Panc1 (cell line): ENCODE measurements around the gene SLC1A2. TPM values are rescaled to one million over a fixed set of nuclear protein-coding genes. Genes with fewer than 3 reads are reported as not detected.
A peak's percentile ranks its signal among the peaks of the same experiment; 100 is the strongest.

ENCODE experiments used
- ATAC-seq: fragments of 200-7000 bp; cut with Tn5 transposase; 2 replicates; pipeline ENCODE4 v1.9.1; 2020; ENCODE audit warnings: mild to moderate bottlenecking, moderate library complexity
- BruUV-seq: library from RNA; stranded (reverse); fragments of 400-500 nt; replicated peaks from 2 replicates; lab custom pipeline; 2021; lab: Mats Ljungman, UMichigan
- CTCF ChIA-PET: fragments of 300-600 bp; sonication (Branson Sonifier 250); formaldehyde crosslinking; loops from one replicate; lab custom pipeline; 2022; ENCODE audit warnings: antibody characterized with exemption; lab: Charles Lee
- POLR2A ChIA-PET: fragments of 300-600 bp; sonication (Branson Sonifier 250); formaldehyde crosslinking; loops from one replicate; lab custom pipeline; 2022; ENCODE audit warnings: antibody characterized with exemption; lab: Charles Lee
- DNase-seq: peaks from one replicate; pipeline ENCODE4 v3.0.0-alpha.2; 2010; ENCODE audit warnings: low read depth, low spot score
- H3K27ac ChIP-seq: 2 replicates; pipeline ENCODE4 v1.5.1; 2011; ENCODE audit warnings: mild to moderate bottlenecking, low read length, inconsistent platforms
- H3K27me3 ChIP-seq: fragments of 200-500 bp; sonication (Bioruptor generic); 2 replicates; pipeline ENCODE4 v1.6.0; 2014; ENCODE audit warnings: low read length, inconsistent platforms; ENCODE audit not compliant: control insufficient read depth, insufficient read depth
- H3K36me3 ChIP-seq: fragments of 200-500 bp; sonication (Bioruptor generic); 2 replicates; pipeline ENCODE4 v1.5.1; 2014; ENCODE audit warnings: inconsistent platforms, mild to moderate bottlenecking, low read length, moderate library complexity; ENCODE audit not compliant: control insufficient read depth, insufficient read depth
- H3K4me1 ChIP-seq: 2 replicates; pipeline ENCODE4 v1.5.1; 2011; ENCODE audit warnings: inconsistent platforms, mild to moderate bottlenecking, low read length, moderate library complexity; ENCODE audit not compliant: control insufficient read depth, insufficient read depth
- H3K4me3 ChIP-seq, 2 experiments: 2 replicates each; pipeline ENCODE4 v1.5.1; 2011 to 2012; ENCODE audit warnings: low read depth in 2 of 2, low read length in 2 of 2, mild to moderate bottlenecking in 2 of 2, inconsistent platforms in 1 of 2, moderate library complexity in 1 of 2
- H3K9me3 ChIP-seq: fragments of 200-500 bp; sonication (Bioruptor generic); 2 replicates; pipeline ENCODE4 v1.5.1; 2014; ENCODE audit warnings: low read depth, mild to moderate bottlenecking, inconsistent platforms, low read length, moderate library complexity; ENCODE audit not compliant: control insufficient read depth, insufficient read depth
- POLR2AphosphoS5 ChIP-seq: IDR thresholded peaks from 2 replicates; pipeline ENCODE4 v1.6.1; 2012; ENCODE audit warnings: mild to moderate bottlenecking, low read depth, low read length, moderate library complexity
- SIN3A ChIP-seq: IDR thresholded peaks from 2 replicates; pipeline ENCODE4 v1.6.1; 2012; ENCODE audit warnings: low read depth, mild to moderate bottlenecking, low read length, moderate library complexity, borderline replicate concordance; ENCODE audit not compliant: insufficient read depth
- TCF7L2 ChIP-seq: IDR thresholded peaks from 2 replicates; pipeline ENCODE4 v1.6.1; 2011; ENCODE audit warnings: mild to moderate bottlenecking, low read depth, low read length, inconsistent platforms
- in situ Hi-C: cut with HindIII; loops from 2 replicates; pipeline ENCODE4 v1.10.0; 2016; ENCODE audit warnings: low sequenced_read_pairs, low pct_unique_long_range_greater_than_20kb
- intact Hi-C: fragments of 100-400 bp; cut with micrococcal nuclease; formaldehyde crosslinking; loops from one replicate; pipeline ENCODE4 v1.10.0; 2022; ENCODE audit not compliant: unreplicated experiment
- total RNA-seq: library from RNA; stranded (reverse); gene quantifications from one replicate; pipeline ENCODE4 v1.2.1, GENCODE V29; 2021; ENCODE audit not compliant: unreplicated experiment
- TF ChIP-seq, protein P1 (sequence below): fragments of 450-650 bp; IDR thresholded peaks from 2 replicates; pipeline ENCODE4 v1.5.1; 2017; ENCODE audit warnings: mild to moderate bottlenecking
- TF ChIP-seq, protein P2 (sequence below), 2 experiments: IDR thresholded peaks; 2 replicates each; pipeline ENCODE4 v1.6.1; 2011 to 2012; ENCODE audit warnings: low read depth in 2 of 2, control low read depth in 1 of 2, low read length in 1 of 2, mild to moderate bottlenecking in 1 of 2, moderate library complexity in 1 of 2; ENCODE audit not compliant: insufficient read depth in 1 of 2

SLC1A2 gene
- total RNA-seq, 1 experiment from 2014 or later, result 0.21 TPM

DNA sequence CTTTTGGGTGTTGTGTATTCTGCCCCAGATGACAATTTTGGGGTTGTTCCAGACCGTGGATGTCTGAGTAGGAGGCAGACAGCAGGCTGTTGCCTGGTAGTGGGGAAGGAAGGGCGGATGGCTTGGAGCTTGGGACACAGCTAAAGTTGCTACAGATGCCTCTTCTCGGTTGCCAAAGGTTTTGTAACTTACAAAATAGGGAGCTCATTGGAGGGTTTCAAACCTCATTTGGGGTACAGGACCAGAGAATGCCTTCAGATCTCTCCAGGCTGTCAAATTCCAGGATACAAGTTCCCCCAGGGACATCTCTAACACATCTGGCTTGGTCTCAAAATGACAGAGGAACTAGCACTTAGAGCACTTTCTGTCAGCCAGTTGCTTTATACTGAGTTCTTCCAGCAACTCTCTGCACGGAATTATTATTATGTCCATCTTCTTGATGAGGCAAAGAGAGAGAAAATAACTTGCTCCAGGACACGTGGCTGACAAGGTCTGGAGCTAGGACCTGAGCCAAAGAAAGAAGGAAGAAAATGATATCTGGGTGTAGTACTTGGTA, 56.0 kb downstream of the SLC1A2 start:
- H3K4me3 ChIP-seq, result no peak overlapping the region
- no peaks in the 10 kb centered on the region for H3K36me3 ChIP-seq
- no TSS peak for BruUV-seq
- TF ChIP-seq, protein P1, sequence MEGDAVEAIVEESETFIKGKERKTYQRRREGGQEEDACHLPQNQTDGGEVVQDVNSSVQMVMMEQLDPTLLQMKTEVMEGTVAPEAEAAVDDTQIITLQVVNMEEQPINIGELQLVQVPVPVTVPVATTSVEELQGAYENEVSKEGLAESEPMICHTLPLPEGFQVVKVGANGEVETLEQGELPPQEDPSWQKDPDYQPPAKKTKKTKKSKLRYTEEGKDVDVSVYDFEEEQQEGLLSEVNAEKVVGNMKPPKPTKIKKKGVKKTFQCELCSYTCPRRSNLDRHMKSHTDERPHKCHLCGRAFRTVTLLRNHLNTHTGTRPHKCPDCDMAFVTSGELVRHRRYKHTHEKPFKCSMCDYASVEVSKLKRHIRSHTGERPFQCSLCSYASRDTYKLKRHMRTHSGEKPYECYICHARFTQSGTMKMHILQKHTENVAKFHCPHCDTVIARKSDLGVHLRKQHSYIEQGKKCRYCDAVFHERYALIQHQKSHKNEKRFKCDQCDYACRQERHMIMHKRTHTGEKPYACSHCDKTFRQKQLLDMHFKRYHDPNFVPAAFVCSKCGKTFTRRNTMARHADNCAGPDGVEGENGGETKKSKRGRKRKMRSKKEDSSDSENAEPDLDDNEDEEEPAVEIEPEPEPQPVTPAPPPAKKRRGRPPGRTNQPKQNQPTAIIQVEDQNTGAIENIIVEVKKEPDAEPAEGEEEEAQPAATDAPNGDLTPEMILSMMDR, result no peak
- TF ChIP-seq, protein P2, sequence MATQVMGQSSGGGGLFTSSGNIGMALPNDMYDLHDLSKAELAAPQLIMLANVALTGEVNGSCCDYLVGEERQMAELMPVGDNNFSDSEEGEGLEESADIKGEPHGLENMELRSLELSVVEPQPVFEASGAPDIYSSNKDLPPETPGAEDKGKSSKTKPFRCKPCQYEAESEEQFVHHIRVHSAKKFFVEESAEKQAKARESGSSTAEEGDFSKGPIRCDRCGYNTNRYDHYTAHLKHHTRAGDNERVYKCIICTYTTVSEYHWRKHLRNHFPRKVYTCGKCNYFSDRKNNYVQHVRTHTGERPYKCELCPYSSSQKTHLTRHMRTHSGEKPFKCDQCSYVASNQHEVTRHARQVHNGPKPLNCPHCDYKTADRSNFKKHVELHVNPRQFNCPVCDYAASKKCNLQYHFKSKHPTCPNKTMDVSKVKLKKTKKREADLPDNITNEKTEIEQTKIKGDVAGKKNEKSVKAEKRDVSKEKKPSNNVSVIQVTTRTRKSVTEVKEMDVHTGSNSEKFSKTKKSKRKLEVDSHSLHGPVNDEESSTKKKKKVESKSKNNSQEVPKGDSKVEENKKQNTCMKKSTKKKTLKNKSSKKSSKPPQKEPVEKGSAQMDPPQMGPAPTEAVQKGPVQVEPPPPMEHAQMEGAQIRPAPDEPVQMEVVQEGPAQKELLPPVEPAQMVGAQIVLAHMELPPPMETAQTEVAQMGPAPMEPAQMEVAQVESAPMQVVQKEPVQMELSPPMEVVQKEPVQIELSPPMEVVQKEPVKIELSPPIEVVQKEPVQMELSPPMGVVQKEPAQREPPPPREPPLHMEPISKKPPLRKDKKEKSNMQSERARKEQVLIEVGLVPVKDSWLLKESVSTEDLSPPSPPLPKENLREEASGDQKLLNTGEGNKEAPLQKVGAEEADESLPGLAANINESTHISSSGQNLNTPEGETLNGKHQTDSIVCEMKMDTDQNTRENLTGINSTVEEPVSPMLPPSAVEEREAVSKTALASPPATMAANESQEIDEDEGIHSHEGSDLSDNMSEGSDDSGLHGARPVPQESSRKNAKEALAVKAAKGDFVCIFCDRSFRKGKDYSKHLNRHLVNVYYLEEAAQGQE (IDR thresholded peaks at IDR 0.05; ENCODE audit: insufficient read depth in 1 of 2, low read depth in 2 of 2, low read length in 1 of 2), result no peak
- TF ChIP-seq POLR2AphosphoS5 (no peak), SIN3A (no peak), TCF7L2 (no peak)
- no peak overlapping the region for H3K27ac ChIP-seq
- ATAC-seq (no peak), DNase-seq (no peak)
- CTCF ChIA-PET, result no interaction called here
- intact Hi-C loops, result no loop called here
- no peaks in the 10 kb centered on the region; the same call in 1 of the 2 replicates for H3K4me1 ChIP-seq
- no peaks in the 10 kb centered on the region for H3K27me3 ChIP-seq
- in situ Hi-C loops, result no loop called here
- POLR2A ChIA-PET, result no interaction called here
- no peaks in the 10 kb centered on the region for H3K9me3 ChIP-seq

DNA sequence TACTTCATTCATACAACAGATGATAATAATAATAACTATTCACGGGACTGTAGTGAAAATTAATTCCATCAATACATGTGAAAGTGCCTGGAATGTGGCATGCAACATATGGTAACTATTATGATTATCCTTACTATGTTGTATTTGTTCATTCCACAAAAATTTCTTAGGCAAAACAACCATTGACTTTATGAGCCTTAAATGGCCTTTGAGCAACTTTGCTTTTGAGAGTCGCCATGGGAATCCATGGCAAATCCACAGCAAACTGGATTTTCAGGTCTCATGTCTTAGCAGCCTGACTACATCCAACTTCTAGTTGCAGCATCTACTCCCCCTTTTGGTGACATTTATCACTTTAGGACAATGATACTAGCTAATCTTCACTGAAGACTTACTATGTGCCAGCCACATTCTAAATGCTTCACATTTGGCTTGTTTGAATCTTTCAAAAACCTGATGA, 56.8 kb downstream of the SLC1A2 start:
- no peak overlapping the region for H3K27ac ChIP-seq

More for the DNA sequence above, 56.8 kb downstream of the SLC1A2 start:
- DNase-seq, result no peak
- Histone ChIP-seq H3K27me3 (no peaks in the 10 kb centered on the region), H3K36me3 (no peaks in the 10 kb centered on the region), H3K9me3 (no peaks in the 10 kb centered on the region), H3K4me1 (no peaks in the 10 kb centered on the region; the same call in 1 of the 2 replicates), H3K4me3 (no peak overlapping the region)
- no peak for TF ChIP-seq TCF7L2
- TF ChIP-seq, protein P1, result peak; percentile 13; the same call in 1 of the 2 replicates
- POLR2A ChIA-PET, result no interaction called here
- intact Hi-C loops (no loop called here), in situ Hi-C loops (no loop called here)
- no TSS peak for BruUV-seq
- ATAC-seq, result no peak
- CTCF ChIA-PET, result no interaction called here
